SKM-1 treated with dmso at 0.1 percent for 144 hours (cell line): ENCODE results near the gene AMMECR1L.
"Not testable (repeated sequence)": the region's sequence is repeated elsewhere in the genome, so short reads cannot be mapped to it uniquely, and the experiment has no call there.

Source experiments
- DNase-seq: peaks from one replicate; lab custom pipeline; 2025; ENCODE audit not compliant: unreplicated experiment; lab: John Stamatoyannopoulos, UW

AMMECR1L gene

GRCh38 chr2:127843677-127844076, 42.1 kb downstream of the AMMECR1L start:
- DNase-seq: no peak

- no peak for DNase-seq
These were observed 44.1 kb downstream of the AMMECR1L start for GRCh38 chr2:127841466-127842178.

GRCh38 chr2:127840893-127841292, 44.9 kb downstream of the AMMECR1L start:
- DNase-seq: no peak

DNA sequence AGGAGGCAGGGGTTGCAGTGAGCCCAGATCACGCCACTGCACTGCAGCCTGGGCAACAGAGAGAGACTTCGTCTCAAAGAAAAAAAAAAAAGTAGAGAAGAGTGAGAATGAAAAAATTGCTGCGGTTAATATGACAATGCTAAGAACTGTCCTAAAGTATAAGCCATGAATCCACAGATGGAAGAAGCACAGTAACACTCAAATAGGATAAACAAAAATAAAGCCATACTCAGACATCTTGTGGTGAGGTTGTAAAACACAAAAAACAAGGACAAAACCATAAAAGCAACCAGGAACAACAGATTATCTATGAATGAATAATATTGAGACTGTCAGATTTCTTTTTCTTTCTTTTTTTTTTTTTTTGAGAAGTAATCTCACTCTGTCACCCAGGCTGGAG, 50.8 kb downstream of the AMMECR1L start:
- no peak for DNase-seq

DNA sequence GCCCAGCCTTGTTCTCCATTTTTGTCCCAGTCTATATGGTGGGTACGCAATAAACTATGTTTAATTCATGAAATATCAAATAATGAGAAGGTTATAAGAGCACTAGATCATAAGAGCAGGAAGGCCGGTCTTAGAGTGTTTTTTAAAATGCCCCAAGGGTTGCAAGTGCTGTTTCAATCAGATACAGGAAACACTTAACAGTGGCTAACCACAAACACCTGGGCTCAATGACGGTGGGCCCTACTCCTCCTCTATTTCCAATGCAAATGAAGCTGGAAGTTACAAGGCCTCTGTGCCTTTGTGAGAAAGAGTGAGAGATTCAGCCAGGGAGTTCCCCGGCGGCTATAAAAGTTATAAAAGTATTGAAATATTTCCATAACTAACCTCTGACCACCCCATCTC, 55.9 kb downstream of the AMMECR1L start:
- DNase-seq: no peak

DNA sequence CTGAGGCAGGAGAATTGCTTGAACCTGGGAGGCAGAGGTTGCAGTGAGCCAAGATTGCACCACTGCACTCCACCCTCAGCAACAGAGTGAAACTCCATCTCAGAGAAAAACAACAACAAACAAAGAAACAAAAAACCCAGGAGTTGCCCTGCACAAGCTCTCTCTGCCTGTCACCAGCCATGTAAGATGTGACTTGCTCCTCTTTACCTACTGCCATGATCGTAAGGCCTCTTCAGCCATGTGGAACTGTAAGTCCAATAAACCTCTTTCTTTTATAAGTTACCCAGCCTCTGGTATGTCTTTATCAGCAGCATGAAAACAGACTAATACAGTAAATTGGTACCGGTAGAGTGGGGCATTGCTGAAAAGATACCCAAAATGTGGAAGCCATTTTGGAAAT, 59.0 kb downstream of the AMMECR1L start:
- DNase-seq: not testable (repeated sequence)

DNA sequence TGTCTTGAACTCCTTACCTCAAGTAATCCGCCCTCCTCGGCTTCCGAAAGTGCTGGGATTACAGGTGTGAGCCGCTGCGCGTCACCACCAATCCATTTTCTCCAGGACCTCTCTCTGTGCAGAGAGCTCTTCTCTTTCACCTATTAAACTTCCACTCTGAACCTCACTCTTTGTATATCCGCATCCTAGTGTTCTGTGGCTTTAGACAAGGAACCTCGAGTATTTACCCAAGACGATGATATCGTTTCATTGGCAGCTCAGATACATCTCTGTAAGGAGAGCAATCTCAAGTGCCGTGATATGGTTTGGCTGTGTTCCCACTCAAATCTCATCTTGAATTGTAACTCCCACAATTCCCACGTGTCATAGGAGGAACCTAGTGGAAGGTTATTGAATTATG, 59.7 kb downstream of the AMMECR1L start:
- DNase-seq: no peak

DNA sequence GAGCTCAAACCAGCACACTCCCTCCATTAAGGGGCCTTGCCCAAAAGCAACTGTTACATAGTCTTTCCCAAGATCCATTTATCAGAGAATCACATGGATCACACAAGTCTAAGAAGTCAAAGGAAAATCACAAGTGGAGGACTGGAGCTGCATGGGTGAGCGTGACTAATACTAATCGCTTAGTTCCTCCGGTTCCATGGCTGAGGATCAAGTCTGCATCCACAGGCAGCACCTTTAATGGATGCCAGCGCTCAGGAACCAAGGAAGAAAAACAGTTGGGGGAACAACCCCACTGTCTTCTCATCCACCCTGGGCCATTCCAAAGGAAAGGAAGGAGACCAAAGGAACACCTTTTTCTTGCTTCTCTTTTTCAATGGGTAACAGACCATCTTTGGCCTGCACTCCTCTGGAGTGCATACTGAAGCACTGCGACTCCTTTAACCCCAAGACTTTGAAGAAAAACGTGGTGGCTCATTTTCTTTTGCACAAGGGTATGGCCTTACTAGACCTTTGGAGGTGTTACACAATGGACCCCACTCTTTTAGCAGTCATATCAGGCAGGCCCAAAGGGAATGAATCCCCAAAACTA, 65.6 kb downstream of the AMMECR1L start:
- DNase-seq: no peak

GRCh38 chr2:127818794-127819425, 66.8 kb downstream of the AMMECR1L start:
- no peak for DNase-seq

DNA sequence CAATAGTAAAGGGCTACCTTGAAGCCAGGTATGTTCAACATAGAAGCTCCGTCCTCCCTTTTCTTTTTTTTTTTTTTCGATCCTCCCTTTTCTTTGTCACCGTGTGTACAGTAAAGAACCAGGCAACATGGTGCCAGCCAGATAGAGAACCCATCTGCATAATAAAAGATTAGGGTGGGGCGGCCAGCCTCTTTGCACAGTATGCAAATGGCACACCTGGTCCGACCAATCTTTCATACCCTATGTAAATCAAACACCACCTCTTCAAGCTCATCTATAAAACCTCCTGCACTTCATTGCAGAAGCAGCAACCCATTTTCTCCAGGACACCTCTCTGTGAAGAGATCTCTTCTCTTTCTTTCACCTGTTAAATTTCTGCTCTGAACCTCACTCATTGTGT, 67.5 kb downstream of the AMMECR1L start:
- DNase-seq: no peak

GRCh38 chr2:127814677-127815076, 71.1 kb downstream of the AMMECR1L start:
- DNase-seq: no peak

DNA sequence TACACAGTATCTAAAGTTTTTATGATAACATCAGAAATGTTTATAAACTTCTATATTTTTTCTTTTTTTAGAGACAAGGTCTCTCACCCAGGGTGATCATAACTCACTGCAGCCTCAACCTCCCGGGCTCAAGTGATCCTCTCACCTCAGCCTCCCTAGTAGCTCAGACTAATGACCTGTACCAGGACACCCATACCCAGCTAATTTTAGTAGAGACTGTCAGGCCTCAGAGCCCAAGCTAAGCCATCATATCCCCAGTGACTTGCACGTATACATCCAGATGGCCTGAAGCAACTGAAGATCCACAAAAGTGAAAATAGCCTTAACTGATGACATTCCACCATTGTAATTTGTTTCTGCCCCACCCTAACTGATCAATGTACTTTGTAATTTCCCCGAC, 73.3 kb downstream of the AMMECR1L start:
- not testable (repeated sequence) for DNase-seq
